ENCODE measurements around the gene CSNK1A1L. TPM values are rescaled to one million over a fixed set of nuclear protein-coding genes. Genes with fewer than 3 reads are reported as not detected.

CSNK1A1L gene
- total RNA-seq (not detected), polyA plus RNA-seq (not detected), total RNA-seq (not detected)

DNA sequence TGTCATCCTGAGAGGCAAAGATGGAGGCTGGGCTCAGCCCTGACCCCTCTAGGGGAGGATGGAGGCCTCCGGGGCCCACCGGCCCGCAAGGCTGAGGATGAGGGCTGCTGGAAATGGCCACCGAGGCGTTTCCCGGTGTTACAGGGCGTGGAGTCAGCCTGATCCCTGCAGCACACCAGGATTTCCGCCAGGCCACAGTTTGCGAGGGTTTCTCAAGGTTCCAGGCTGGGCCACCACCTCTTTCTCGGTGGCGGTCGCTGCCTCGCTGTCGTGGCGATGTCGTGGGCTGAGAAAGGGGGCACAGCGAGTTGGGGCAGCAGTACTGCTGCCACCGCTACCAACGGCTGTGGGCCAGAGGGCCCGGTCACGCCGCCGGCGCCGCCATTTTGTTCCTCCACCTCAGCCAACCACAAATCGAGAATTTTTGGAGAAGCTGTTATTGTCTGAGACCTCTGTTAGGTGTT, at the start of gene CSNK1A1L:
Gene CSNK1A1L (minus strand): TSS at position 414 of the 464 bp plus-strand sequence. CDS start 408 bp downstream, at position 6.
- H3K27me3 ChIP-seq (ENCODE audit: control insufficient read depth in 2 of 2, insufficient read depth in 2 of 2, low read length in 2 of 2): no peaks in the 10 kb centered on the region
- no peaks in the 10 kb centered on the region for H3K4me1 ChIP-seq (ENCODE audit: control insufficient read depth in 2 of 2, insufficient read depth in 2 of 2, low read length in 2 of 2)
- DNase-seq (no peak), ATAC-seq (no peak)
- H3K27me3 Mint-ChIP-seq: peaks cover 10 to 28% (median 17%) of the 10 kb centered on the region in 5 donors
- ChIA-PET CTCF (no interaction called here), POLR2A (no interaction called here)
- H3K4me3 Mint-ChIP-seq: no peak within 1 kb of the TSS
- H3K36me3 ChIP-seq (ENCODE audit: control insufficient read depth in 2 of 3, insufficient read depth in 3 of 3, low read length in 3 of 3): no peaks in the 10 kb centered on the region
- no peak within 1 kb of the TSS for H3K4me3 ChIP-seq (ENCODE audit: low read length)
- no peaks in the 10 kb centered on the region for H3K36me3 Mint-ChIP-seq
- intact Hi-C loops (cut with micrococcal nuclease): no loop called here
- no peaks in the 10 kb centered on the region for H3K9me3 Mint-ChIP-seq
- H3K4me1 Mint-ChIP-seq: no peaks in the 10 kb centered on the region
- no peak within 1 kb of the TSS for H3K27ac Mint-ChIP-seq
- H3K9me3 ChIP-seq (ENCODE audit: control insufficient read depth in 2 of 3, low read length in 3 of 3): no peaks in the 10 kb centered on the region
- no peak within 1 kb of the TSS for H3K27ac ChIP-seq (ENCODE audit: low read depth, low read length)

DNA sequence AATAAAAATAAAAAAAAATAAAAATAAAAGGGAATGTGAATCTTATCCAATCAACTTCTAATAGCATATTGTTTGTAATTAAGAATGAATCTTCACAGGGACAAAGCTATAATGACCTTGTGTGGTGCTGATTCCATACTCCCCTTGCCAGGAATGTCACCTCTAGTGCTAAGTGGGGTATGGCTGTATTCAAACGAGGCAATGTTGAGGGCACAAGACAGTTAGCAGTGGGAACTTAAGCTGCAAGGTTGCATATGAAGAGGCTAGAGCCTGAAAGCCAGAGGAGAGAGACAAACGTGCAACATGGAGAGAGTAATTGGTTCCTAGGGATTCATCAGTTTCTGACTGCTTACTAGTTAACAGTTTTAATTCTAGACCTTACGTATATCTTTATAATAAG, 43.9 kb upstream of the CSNK1A1L start:
- Histone ChIP-seq H3K36me3 (ENCODE audit: control insufficient read depth in 2 of 3, insufficient read depth in 3 of 3, low read length in 3 of 3) (no peaks in the 10 kb centered on the region), H3K27me3 (ENCODE audit: control insufficient read depth in 2 of 2, insufficient read depth in 2 of 2, low read length in 2 of 2) (no peaks in the 10 kb centered on the region), H3K27ac (ENCODE audit: low read depth, low read length) (no peak overlapping the region), H3K9me3 (ENCODE audit: control insufficient read depth in 2 of 3, low read length in 3 of 3) (no peaks in the 10 kb centered on the region), H3K4me3 (ENCODE audit: low read length) (no peak overlapping the region), H3K4me1 (ENCODE audit: control insufficient read depth in 2 of 2, insufficient read depth in 2 of 2, low read length in 2 of 2) (no peaks in the 10 kb centered on the region)
- H3K27me3 Mint-ChIP-seq: peaks cover 0 to 5% (median 0%) of the 10 kb centered on the region in 5 donors
- H3K36me3 Mint-ChIP-seq: no peaks in the 10 kb centered on the region
- CTCF ChIA-PET: no interaction called here
- intact Hi-C loops (cut with micrococcal nuclease): no loop called here
- H3K27ac Mint-ChIP-seq: no peak overlapping the region
- DNase-seq (no peak), ATAC-seq (no peak)
- H3K4me1 Mint-ChIP-seq: no peaks in the 10 kb centered on the region
- H3K4me3 Mint-ChIP-seq: no peak overlapping the region
- H3K9me3 Mint-ChIP-seq: peaks cover 0 to 5% (median 0%) of the 10 kb centered on the region in 11 donors
- POLR2A ChIA-PET: no interaction called here

DNA sequence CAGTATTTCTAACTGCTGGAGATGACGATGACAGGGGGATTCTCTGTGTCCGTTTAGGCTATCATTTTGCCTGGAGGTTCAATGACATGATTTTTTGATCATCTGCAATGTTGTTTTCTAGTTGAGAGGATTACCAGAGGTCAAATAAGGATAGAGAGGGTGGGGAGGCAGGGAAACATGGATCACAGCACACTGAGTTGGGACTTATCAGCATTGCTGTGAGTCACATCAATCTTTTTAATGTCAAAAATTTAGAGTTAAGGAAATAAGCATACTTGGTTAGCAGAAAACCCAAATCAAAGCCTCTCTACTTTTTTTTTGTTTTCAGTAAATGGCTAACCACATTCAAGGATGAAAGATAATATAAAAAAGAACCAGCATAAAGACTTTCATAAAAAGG, 43.0 kb upstream of the CSNK1A1L start:
- no peak overlapping the region for H3K4me3 Mint-ChIP-seq
- POLR2A ChIA-PET: no interaction called here
- H3K27ac Mint-ChIP-seq: no peak overlapping the region
- no peak for DNase-seq
- H3K9me3 ChIP-seq (ENCODE audit: control insufficient read depth in 2 of 3, low read length in 3 of 3): no peaks in the 10 kb centered on the region
- H3K36me3 ChIP-seq (ENCODE audit: control insufficient read depth in 2 of 3, insufficient read depth in 3 of 3, low read length in 3 of 3): no peaks in the 10 kb centered on the region
- no peak overlapping the region for H3K27ac ChIP-seq (ENCODE audit: low read depth, low read length)
- peaks cover 0 to 5% (median 0%) of the 10 kb centered on the region in 5 donors for H3K27me3 Mint-ChIP-seq
- H3K9me3 Mint-ChIP-seq: peaks cover 0 to 3% (median 0%) of the 10 kb centered on the region in 11 donors
- no peak for ATAC-seq
- CTCF ChIA-PET: no interaction called here
- H3K4me1 ChIP-seq (ENCODE audit: control insufficient read depth in 2 of 2, insufficient read depth in 2 of 2, low read length in 2 of 2): no peaks in the 10 kb centered on the region
- H3K4me3 ChIP-seq (ENCODE audit: low read length): no peak overlapping the region
- H3K36me3 Mint-ChIP-seq: no peaks in the 10 kb centered on the region
- intact Hi-C loops (cut with micrococcal nuclease): no loop called here
- no peaks in the 10 kb centered on the region for H3K27me3 ChIP-seq (ENCODE audit: control insufficient read depth in 2 of 2, insufficient read depth in 2 of 2, low read length in 2 of 2)
- no peaks in the 10 kb centered on the region for H3K4me1 Mint-ChIP-seq

DNA sequence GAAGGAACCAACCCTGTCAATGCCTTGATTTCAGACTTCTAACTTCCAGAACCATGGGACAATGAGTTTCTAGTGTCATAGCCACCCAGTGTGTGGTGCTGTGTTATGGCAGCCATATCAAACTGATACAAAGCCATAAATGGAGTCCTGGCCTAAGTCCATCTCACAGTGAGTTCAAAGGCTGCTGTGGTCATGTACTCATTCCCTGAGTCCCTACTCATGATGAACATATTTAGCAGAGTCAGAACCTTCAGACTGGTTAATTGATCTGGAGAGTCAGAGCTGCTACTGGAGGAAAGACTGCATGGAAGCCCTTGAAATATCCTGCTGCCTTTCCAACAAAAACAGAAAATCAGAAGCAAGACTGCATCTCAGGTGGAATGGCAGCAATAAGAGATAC, 39.2 kb upstream of the CSNK1A1L start:
- no peaks in the 10 kb centered on the region for H3K36me3 Mint-ChIP-seq
- H3K9me3 Mint-ChIP-seq: peaks cover 0 to 3% (median 0%) of the 10 kb centered on the region in 11 donors
- DNase-seq: no peak
- no peaks in the 10 kb centered on the region for H3K9me3 ChIP-seq (ENCODE audit: control insufficient read depth in 2 of 3, low read length in 3 of 3)
- H3K36me3 ChIP-seq (ENCODE audit: control insufficient read depth in 2 of 3, insufficient read depth in 3 of 3, low read length in 3 of 3): no peaks in the 10 kb centered on the region
- no peaks in the 10 kb centered on the region for H3K27me3 ChIP-seq (ENCODE audit: control insufficient read depth in 2 of 2, insufficient read depth in 2 of 2, low read length in 2 of 2)
- no peak overlapping the region for H3K27ac ChIP-seq (ENCODE audit: low read depth, low read length)
- peaks cover 0 to 8% (median 0%) of the 10 kb centered on the region in 5 donors for H3K27me3 Mint-ChIP-seq
- intact Hi-C loops (cut with micrococcal nuclease): no loop called here
- no peak for ATAC-seq
- no peak overlapping the region for H3K4me3 Mint-ChIP-seq
- no peaks in the 10 kb centered on the region for H3K4me1 Mint-ChIP-seq
- no peak overlapping the region for H3K27ac Mint-ChIP-seq
- ChIA-PET POLR2A (no interaction called here), CTCF (no interaction called here)
- no peak overlapping the region for H3K4me3 ChIP-seq (ENCODE audit: low read length)
- no peaks in the 10 kb centered on the region for H3K4me1 ChIP-seq (ENCODE audit: control insufficient read depth in 2 of 2, insufficient read depth in 2 of 2, low read length in 2 of 2)

DNA sequence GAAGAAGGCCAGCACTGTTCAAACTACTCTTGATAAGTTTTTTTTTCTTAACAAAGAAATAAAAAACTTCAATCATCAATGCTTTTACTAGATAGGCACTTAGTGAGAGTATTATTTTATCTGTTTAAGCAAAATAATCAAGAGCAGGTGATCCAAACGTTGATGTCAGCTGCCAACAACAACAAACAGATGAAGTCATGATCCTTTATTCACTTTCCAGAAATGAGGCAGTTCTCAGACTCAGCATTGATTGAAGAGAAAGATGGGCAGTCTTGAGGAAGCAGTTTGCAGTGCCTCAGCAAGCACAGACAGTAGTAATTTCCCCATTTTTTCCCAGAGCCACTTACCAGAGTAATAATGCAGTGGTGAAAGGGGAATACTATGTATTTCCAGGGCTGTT, 38.4 kb upstream of the CSNK1A1L start:
- ATAC-seq (no peak), DNase-seq (no peak)
- no peak overlapping the region for H3K4me3 ChIP-seq (ENCODE audit: low read length)
- Mint-ChIP-seq H3K9me3 (peaks cover 0 to 3% (median 0%) of the 10 kb centered on the region in 11 donors), H3K27me3 (peaks cover 0 to 8% (median 0%) of the 10 kb centered on the region in 5 donors), H3K27ac (no peak overlapping the region), H3K4me3 (no peak overlapping the region), H3K4me1 (no peaks in the 10 kb centered on the region), H3K36me3 (no peaks in the 10 kb centered on the region)
- H3K27ac ChIP-seq (ENCODE audit: low read depth, low read length): no peak overlapping the region
- CTCF ChIA-PET: no interaction called here
- intact Hi-C loops (cut with micrococcal nuclease): no loop called here
- H3K9me3 ChIP-seq (ENCODE audit: control insufficient read depth in 2 of 3, low read length in 3 of 3): no peaks in the 10 kb centered on the region
- POLR2A ChIA-PET: no interaction called here
- H3K27me3 ChIP-seq (ENCODE audit: control insufficient read depth in 2 of 2, insufficient read depth in 2 of 2, low read length in 2 of 2): no peaks in the 10 kb centered on the region
- H3K4me1 ChIP-seq (ENCODE audit: control insufficient read depth in 2 of 2, insufficient read depth in 2 of 2, low read length in 2 of 2): no peaks in the 10 kb centered on the region
- no peaks in the 10 kb centered on the region for H3K36me3 ChIP-seq (ENCODE audit: control insufficient read depth in 2 of 3, insufficient read depth in 3 of 3, low read length in 3 of 3)

DNA sequence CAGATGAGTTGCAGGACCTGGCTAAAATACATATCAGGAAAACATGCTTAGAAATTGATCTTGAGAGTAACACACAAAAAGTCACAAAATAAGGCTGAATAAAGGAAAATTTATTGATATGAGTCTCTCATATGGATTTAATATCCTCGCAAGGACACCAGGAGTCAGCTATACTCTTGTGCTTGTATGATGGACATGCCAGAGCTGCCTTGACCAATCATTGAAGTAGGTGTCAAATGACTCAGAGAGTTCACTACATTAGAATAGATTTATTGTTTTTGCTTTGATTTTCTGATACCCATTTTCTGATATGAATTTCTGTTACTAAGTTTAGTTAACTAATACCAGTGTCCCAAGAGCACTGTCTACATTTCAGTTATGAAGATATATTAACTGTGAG, 37.4 kb upstream of the CSNK1A1L start:
- no peak for ATAC-seq
- H3K9me3 Mint-ChIP-seq: peaks cover 0 to 3% (median 0%) of the 10 kb centered on the region in 11 donors
- H3K4me3 ChIP-seq (ENCODE audit: low read length): no peak overlapping the region

DNA sequence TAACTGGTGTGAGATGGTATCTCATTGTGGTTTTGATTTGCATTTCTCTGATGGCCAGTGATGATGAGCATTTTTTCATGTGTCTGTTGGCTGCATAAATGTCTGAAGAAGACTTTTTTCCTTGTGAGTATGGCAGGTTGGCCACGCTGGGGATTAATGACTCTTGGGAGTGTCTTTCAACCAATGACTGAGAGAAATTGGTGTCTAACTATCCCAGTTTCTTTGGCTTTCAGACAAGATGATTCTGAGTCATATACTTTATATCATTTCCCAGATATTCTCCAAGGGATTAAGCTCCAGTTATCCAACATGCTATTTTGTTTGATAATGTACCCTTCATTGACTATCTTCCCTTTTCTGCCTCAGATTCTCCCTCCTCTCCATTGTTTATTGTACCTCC, 35.5 kb upstream of the CSNK1A1L start:
- no peaks in the 10 kb centered on the region for H3K4me1 Mint-ChIP-seq
- peaks cover 0 to 6% (median 0%) of the 10 kb centered on the region in 5 donors for H3K27me3 Mint-ChIP-seq
- H3K27ac ChIP-seq (ENCODE audit: low read depth, low read length): no peak overlapping the region
- POLR2A ChIA-PET: no interaction called here
- no peaks in the 10 kb centered on the region for H3K27me3 ChIP-seq (ENCODE audit: control insufficient read depth in 2 of 2, insufficient read depth in 2 of 2, low read length in 2 of 2)
- DNase-seq (no peak), ATAC-seq (no peak)
- H3K36me3 ChIP-seq (ENCODE audit: control insufficient read depth in 2 of 3, insufficient read depth in 3 of 3, low read length in 3 of 3): no peaks in the 10 kb centered on the region
- H3K4me3 Mint-ChIP-seq: no peak overlapping the region
- H3K27ac Mint-ChIP-seq: no peak overlapping the region
- H3K36me3 Mint-ChIP-seq: no peaks in the 10 kb centered on the region
- CTCF ChIA-PET: no interaction called here
- H3K9me3 Mint-ChIP-seq: peaks cover 0 to 3% (median 0%) of the 10 kb centered on the region in 11 donors
- intact Hi-C loops (cut with micrococcal nuclease): no loop called here
- H3K9me3 ChIP-seq (ENCODE audit: control insufficient read depth in 2 of 3, low read length in 3 of 3): no peaks in the 10 kb centered on the region
- H3K4me1 ChIP-seq (ENCODE audit: control insufficient read depth in 2 of 2, insufficient read depth in 2 of 2, low read length in 2 of 2): no peaks in the 10 kb centered on the region
- no peak overlapping the region for H3K4me3 ChIP-seq (ENCODE audit: low read length)

More for the DNA sequence above, 37.4 kb upstream of the CSNK1A1L start:
- Mint-ChIP-seq H3K4me1 (no peaks in the 10 kb centered on the region), H3K4me3 (no peak overlapping the region), H3K27ac (no peak overlapping the region), H3K36me3 (no peaks in the 10 kb centered on the region), H3K27me3 (peaks cover 0 to 8% (median 0%) of the 10 kb centered on the region in 5 donors)
- Histone ChIP-seq H3K36me3 (ENCODE audit: control insufficient read depth in 2 of 3, insufficient read depth in 3 of 3, low read length in 3 of 3) (no peaks in the 10 kb centered on the region), H3K27me3 (ENCODE audit: control insufficient read depth in 2 of 2, insufficient read depth in 2 of 2, low read length in 2 of 2) (no peaks in the 10 kb centered on the region), H3K27ac (ENCODE audit: low read depth, low read length) (no peak overlapping the region), H3K4me1 (ENCODE audit: control insufficient read depth in 2 of 2, insufficient read depth in 2 of 2, low read length in 2 of 2) (no peaks in the 10 kb centered on the region), H3K9me3 (ENCODE audit: control insufficient read depth in 2 of 3, low read length in 3 of 3) (no peaks in the 10 kb centered on the region)
- DNase-seq: no peak
- POLR2A ChIA-PET: no interaction called here
- CTCF ChIA-PET: no interaction called here
- intact Hi-C loops (cut with micrococcal nuclease): no loop called here
